Adrenal gland (tissue), 5 donors: ENCODE results near the gene FCHSD1.

Source experiments
- POLR2A ChIP-seq, 2 donors: fragments of 450-650 bp; IDR thresholded peaks; one replicate each; pipeline ENCODE4 v1.6.1; 2017; ENCODE audit warnings: antibody characterized with exemption in 2 of 2, mild to moderate bottlenecking in 2 of 2, moderate library complexity in 1 of 2
- TF ChIP-seq, protein P1 (sequence below), 6 experiments: fragments of 450-650 bp in 4 of 6; fragments of 200-600 bp in 2 of 6; sonication (generic) in 1 of 6; IDR thresholded peaks; 1 replicate in 5 of 6; 2 replicates in 1 of 6; pipeline versions ENCODE4 v1.5.1 to v1.8.0; 2016 to 2021; ENCODE audit warnings: antibody characterized with exemption in 6 of 6, mild to moderate bottlenecking in 2 of 6, moderate library complexity in 1 of 6
- donor health status: DM: no; HTN: no; CAD: no.

DNA sequence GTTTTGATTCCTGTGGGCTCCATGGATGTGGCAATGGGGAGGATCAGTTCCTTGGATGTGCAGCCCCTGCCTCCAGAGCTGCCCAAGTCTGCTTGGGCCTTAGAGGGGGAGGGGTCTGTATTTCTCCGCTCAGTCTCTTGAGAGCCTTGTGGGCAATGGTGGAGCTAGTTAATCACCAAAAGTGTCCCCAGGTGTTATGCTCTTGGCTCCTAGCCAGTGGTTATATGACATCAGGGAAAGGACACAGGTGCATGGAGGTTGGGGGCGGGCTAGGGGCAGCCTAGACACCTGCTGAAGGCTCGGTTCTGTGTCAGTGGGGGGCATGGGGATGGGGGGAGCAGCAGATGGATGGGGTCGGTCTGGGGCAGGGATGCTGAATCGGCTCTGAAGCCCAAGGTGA, 43.3 kb upstream of the FCHSD1 start:
- TF ChIP-seq, protein P1, sequence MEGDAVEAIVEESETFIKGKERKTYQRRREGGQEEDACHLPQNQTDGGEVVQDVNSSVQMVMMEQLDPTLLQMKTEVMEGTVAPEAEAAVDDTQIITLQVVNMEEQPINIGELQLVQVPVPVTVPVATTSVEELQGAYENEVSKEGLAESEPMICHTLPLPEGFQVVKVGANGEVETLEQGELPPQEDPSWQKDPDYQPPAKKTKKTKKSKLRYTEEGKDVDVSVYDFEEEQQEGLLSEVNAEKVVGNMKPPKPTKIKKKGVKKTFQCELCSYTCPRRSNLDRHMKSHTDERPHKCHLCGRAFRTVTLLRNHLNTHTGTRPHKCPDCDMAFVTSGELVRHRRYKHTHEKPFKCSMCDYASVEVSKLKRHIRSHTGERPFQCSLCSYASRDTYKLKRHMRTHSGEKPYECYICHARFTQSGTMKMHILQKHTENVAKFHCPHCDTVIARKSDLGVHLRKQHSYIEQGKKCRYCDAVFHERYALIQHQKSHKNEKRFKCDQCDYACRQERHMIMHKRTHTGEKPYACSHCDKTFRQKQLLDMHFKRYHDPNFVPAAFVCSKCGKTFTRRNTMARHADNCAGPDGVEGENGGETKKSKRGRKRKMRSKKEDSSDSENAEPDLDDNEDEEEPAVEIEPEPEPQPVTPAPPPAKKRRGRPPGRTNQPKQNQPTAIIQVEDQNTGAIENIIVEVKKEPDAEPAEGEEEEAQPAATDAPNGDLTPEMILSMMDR (IDR thresholded peaks at IDR 0.05) = no peak
- no peak for TF ChIP-seq POLR2A (IDR thresholded peaks at IDR 0.05)
